ENCODE results near the gene BCR.

- TF ChIP-seq POLR2A (IDR thresholded peaks at IDR 0.05) (no peak), CTCF (IDR thresholded peaks at IDR 0.05) (no peak), POLR2AphosphoS5 (IDR thresholded peaks at IDR 0.05) (no peak)
Observed at GRCh38 chr22:23150762-23151161, 29.5 kb upstream of the BCR start.

Data from transverse colon (tissue), 4 donors.